PC-9 (cell line): ENCODE results near the gene RANBP10.

Source experiments
- EZH2 ChIP-seq: fragments of 200-600 bp; sonication (generic); IDR thresholded peaks from 2 replicates; pipeline ENCODE4 v1.8.0; 2017; ENCODE audit warnings: antibody characterized with exemption, low read depth
- TF ChIP-seq, protein P1 (sequence below): fragments of 200-600 bp; sonication (generic); conservative IDR thresholded peaks from 2 replicates; pipeline ENCODE4 v1.6.1; 2017; ENCODE audit warnings: mixed run types, antibody characterized with exemption, mild to moderate bottlenecking, moderate library complexity

GRCh38 chr16:67834242-67834614 is 27.9 kb upstream of the RANBP10 start:
- TF ChIP-seq EZH2 = no peak
- TF ChIP-seq, protein P1, sequence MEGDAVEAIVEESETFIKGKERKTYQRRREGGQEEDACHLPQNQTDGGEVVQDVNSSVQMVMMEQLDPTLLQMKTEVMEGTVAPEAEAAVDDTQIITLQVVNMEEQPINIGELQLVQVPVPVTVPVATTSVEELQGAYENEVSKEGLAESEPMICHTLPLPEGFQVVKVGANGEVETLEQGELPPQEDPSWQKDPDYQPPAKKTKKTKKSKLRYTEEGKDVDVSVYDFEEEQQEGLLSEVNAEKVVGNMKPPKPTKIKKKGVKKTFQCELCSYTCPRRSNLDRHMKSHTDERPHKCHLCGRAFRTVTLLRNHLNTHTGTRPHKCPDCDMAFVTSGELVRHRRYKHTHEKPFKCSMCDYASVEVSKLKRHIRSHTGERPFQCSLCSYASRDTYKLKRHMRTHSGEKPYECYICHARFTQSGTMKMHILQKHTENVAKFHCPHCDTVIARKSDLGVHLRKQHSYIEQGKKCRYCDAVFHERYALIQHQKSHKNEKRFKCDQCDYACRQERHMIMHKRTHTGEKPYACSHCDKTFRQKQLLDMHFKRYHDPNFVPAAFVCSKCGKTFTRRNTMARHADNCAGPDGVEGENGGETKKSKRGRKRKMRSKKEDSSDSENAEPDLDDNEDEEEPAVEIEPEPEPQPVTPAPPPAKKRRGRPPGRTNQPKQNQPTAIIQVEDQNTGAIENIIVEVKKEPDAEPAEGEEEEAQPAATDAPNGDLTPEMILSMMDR = no peak
